AG09319 (cell line): ENCODE measurements around the gene KCNAB3.

ENCODE experiments used
- DNase-seq: peaks from one replicate; pipeline ENCODE4 v3.0.0-alpha.2; 2010; ENCODE audit warnings: low read depth; ENCODE audit errors: extremely low read depth
- TF ChIP-seq, protein P1 (sequence below): IDR thresholded peaks from 2 replicates; pipeline ENCODE4 v1.5.1; 2011; ENCODE audit warnings: low read depth, mild to moderate bottlenecking, inconsistent platforms, low read length, moderate library complexity

The KCNAB3 gene

GRCh38 chr17:7897090-7897489, 32.6 kb downstream of the KCNAB3 start:
- TF ChIP-seq, protein P1, sequence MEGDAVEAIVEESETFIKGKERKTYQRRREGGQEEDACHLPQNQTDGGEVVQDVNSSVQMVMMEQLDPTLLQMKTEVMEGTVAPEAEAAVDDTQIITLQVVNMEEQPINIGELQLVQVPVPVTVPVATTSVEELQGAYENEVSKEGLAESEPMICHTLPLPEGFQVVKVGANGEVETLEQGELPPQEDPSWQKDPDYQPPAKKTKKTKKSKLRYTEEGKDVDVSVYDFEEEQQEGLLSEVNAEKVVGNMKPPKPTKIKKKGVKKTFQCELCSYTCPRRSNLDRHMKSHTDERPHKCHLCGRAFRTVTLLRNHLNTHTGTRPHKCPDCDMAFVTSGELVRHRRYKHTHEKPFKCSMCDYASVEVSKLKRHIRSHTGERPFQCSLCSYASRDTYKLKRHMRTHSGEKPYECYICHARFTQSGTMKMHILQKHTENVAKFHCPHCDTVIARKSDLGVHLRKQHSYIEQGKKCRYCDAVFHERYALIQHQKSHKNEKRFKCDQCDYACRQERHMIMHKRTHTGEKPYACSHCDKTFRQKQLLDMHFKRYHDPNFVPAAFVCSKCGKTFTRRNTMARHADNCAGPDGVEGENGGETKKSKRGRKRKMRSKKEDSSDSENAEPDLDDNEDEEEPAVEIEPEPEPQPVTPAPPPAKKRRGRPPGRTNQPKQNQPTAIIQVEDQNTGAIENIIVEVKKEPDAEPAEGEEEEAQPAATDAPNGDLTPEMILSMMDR, result no peak
- DNase-seq, result no peak

DNA sequence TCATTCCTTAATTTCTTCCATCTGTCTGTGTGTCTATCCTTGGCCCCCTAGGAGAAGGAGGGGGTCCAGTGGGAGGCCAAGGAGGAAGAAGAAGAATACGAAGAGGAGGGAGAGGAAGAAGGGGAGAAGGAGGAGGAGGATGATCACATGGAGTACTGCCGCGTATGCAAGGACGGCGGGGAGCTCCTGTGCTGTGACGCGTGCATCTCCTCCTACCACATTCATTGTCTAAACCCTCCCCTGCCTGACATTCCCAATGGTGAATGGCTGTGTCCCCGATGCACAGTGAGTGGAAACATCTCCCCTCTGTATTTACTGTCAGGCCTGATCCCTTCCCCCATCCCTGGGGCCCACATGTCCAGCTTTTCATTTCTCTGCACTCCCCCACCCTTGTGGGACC, 34.8 kb downstream of the KCNAB3 start:
- DNase-seq, result no peak
- TF ChIP-seq, protein P1, result no peak

DNA sequence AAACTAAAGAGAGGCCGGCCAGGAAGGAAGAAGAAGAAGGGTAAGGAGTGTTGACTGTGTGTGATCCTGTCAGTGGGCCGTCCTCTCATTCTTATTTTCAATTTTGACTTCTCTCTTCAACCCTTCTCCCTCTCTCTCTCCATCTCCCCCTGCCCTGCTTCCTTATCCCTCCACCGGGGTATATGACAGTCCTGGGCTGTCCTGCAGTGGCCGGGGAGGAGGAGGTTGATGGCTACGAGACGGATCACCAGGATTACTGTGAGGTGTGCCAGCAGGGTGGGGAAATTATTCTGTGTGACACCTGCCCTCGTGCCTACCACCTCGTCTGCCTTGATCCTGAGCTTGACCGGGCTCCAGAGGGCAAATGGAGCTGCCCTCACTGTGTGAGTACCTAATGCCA, 35.4 kb downstream of the KCNAB3 start:
- TF ChIP-seq, protein P1, result no peak
- DNase-seq, result no peak

DNA sequence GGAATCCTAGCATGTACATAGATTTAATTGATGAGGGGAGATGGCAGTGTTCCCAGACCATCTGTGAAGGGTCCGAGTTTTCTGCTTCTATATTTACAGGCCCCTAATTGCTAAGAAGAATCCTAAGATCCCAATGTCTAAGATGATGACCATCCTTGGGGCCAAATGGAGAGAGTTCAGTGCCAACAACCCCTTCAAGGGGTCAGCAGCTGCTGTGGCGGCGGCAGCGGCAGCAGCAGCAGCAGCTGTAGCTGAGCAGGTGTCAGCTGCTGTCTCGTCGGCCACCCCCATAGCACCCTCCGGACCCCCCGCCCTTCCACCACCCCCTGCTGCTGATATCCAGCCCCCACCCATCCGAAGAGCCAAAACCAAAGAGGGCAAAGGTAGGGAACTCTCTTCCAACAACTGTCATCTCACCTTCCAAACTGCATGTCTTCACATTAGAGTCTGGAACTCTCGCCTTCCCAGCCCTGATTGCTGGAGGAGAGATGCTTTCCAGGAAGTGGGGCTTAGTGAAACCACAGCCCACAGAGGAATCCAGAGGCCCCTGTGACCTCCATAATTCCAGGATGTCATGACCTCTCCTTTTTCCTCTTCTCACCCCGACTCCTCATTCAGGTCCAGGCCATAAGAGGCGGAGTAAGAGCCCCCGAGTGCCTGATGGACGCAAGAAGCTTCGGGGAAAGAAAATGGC, 36.3 kb downstream of the KCNAB3 start:
- DNase-seq, result no peak
- TF ChIP-seq, protein P1, result no peak

DNA sequence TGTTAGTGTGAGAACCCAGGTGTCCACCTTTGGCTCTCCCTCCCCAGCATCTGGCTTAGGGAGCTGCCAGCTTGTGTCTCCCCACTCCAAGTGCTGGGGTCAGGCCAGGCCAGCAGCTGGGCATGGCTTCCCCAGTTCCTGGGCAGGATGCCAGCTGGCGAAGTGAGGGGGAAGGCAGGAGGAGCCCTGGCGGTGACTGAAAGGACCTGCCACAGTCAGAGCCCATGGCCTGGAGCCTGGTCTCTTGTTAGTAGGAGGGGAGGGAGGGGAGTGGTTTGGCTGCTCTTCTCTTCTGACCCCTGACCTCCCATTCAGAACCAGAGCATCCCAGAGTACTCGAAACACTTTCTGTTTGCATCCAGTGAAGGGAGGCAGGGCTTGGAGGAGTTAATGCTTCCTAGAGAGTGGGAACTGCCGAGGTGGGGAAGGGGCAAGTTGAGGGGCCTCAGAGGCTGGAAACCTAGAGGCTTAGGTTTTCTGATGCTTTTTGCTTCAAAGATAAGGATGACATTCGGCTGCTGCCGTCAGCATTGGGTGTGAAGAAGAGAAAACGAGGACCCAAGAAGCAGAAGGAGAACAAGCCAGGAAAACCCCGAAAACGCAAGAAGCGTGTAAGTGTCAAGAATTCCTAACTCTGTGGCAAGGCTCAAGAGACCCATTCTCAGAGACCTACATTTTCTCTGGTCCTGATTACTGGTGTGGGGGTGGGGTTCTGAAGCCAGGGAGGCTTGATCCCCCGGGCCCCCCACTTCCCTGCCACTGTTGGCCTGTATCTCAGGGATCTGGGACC, 40.3 kb downstream of the KCNAB3 start:
- peak; percentile 91 for DNase-seq

DNA sequence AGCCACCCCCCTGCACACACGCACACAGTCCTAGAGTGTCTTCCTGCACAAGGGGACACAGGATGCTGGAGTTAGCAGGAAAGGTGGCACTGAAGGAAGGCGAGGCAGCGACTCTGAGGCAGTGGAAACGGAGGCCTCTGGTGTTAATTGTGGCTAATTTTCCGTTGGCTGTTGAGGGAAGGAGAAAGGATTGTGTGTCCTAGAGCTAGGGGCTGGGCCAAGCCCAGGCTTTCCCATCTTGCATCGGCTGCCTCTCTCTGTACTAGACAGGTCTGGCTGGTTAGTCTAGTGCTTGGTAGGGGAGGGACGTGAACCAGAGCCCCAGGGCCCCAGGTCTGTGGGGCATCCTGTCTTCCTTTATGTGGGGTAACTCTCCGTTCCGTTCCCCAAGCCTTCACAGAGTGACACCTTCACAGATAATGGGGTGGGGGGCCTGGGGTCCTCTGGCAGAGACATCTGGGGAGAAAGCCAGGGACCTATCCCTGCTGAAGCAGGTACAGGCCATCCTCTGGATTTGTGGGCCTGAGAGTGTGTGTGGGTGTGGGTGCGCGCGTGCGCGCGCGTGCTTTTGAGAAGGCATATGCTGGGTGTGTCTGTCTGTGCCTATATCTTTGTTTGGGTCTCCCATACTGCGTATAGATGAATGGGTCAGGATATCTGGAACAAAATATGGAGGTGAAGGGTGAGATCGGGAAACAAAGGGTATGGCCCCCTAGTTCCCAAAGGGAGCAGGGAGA, 41.3 kb downstream of the KCNAB3 start, which contains the start of gene CHD3:
Gene CHD3, plus strand, starts transcription at position 606 of the 737 bp plus-strand sequence. CDS start 212 bp downstream, outside the sequence.
- no peak for DNase-seq
- TF ChIP-seq, protein P1, result no peak

More for the DNA sequence above, 40.3 kb downstream of the KCNAB3 start:
- TF ChIP-seq, protein P1, result peak; percentile 38
